Neural cell (in vitro differentiated cells): ENCODE results near the gene C1QTNF1.

Source experiments
- CTCF ChIP-seq: fragments of 450-650 bp; IDR thresholded peaks from 2 replicates; pipeline ENCODE4 v1.5.1; 2014; ENCODE audit warnings: antibody characterized with exemption, mild to moderate bottlenecking, moderate library complexity; ENCODE audit not compliant: poor library complexity, severe bottlenecking
- EZH2 ChIP-seq: fragments of 200-600, 300-800 bp; shearing (Covaris generic), sonication (generic); IDR thresholded peaks from 2 replicates; pipeline ENCODE4 v1.6.1; 2014; ENCODE audit warnings: antibody characterized with exemption, low read length, borderline replicate concordance, mild to moderate bottlenecking; ENCODE audit not compliant: insufficient read depth, poor library complexity, severe bottlenecking
- POLR2AphosphoS5 ChIP-seq: IDR thresholded peaks from 2 replicates; pipeline ENCODE4 v1.6.1; 2012
- RAD21 ChIP-seq: fragments of 450-650 bp; conservative IDR thresholded peaks from 2 replicates; pipeline ENCODE4 v1.6.1; 2014; ENCODE audit warnings: antibody characterized with exemption, mild to moderate bottlenecking, moderate library complexity
- TAF1 ChIP-seq: IDR thresholded peaks from 2 replicates; pipeline ENCODE4 v1.6.1; 2012; ENCODE audit warnings: low read depth

- no peak for TF ChIP-seq CTCF
- TF ChIP-seq POLR2AphosphoS5: no peak
- TF ChIP-seq RAD21: no peak
- TF ChIP-seq TAF1: no peak
- no peak for TF ChIP-seq EZH2
Measured at GRCh38 chr17:79035686-79036085, 11.7 kb downstream of the C1QTNF1 start.
